Neutrophil (primary cell): ENCODE data around the gene CACNG6.

Source experiments
- H3K27ac ChIP-seq: fragments of 200-600 bp; sonication (generic); 2 replicates; pipeline ENCODE4 v1.5.1; 2016; ENCODE audit warnings: mild to moderate bottlenecking, moderate library complexity
- H3K27me3 ChIP-seq: fragments of 200-600 bp; sonication (generic); 2 replicates; pipeline ENCODE4 v1.6.0; 2016; ENCODE audit warnings: mild to moderate bottlenecking
- H3K36me3 ChIP-seq: fragments of 200-600 bp; sonication (generic); 2 replicates; pipeline ENCODE4 v1.5.1; 2017
- H3K4me1 ChIP-seq, 2 experiments: fragments of 200-600 bp in 1 of 2; sonication (generic) in 1 of 2; 1 replicate in 1 of 2; 2 replicates in 1 of 2; pipeline versions ENCODE4 v1.5.1 to v1.6.1; 2013 to 2016; ENCODE audit warnings: low read depth in 1 of 2, low read length in 1 of 2, mild to moderate bottlenecking in 1 of 2, moderate library complexity in 1 of 2; ENCODE audit not compliant: control insufficient read depth in 1 of 2, insufficient read depth in 1 of 2
- H3K4me3 ChIP-seq, 2 experiments: fragments of 200-600 bp in 1 of 2; sonication (generic) in 1 of 2; 1 replicate in 1 of 2; 2 replicates in 1 of 2; pipeline ENCODE4 v1.5.1; 2013 to 2016; ENCODE audit warnings: low read depth in 1 of 2, low read length in 1 of 2, mild to moderate bottlenecking in 1 of 2, moderate library complexity in 1 of 2
- H3K9me3 ChIP-seq: fragments of 200-600 bp; sonication (generic); 2 replicates; pipeline ENCODE4 v1.5.1; 2016
- TF ChIP-seq, protein P1 (sequence below): fragments of 200-600 bp; sonication (generic); IDR thresholded peaks from 2 replicates; pipeline ENCODE4 v1.5.1; 2016; ENCODE audit warnings: antibody characterized with exemption

The CACNG6 gene

DNA sequence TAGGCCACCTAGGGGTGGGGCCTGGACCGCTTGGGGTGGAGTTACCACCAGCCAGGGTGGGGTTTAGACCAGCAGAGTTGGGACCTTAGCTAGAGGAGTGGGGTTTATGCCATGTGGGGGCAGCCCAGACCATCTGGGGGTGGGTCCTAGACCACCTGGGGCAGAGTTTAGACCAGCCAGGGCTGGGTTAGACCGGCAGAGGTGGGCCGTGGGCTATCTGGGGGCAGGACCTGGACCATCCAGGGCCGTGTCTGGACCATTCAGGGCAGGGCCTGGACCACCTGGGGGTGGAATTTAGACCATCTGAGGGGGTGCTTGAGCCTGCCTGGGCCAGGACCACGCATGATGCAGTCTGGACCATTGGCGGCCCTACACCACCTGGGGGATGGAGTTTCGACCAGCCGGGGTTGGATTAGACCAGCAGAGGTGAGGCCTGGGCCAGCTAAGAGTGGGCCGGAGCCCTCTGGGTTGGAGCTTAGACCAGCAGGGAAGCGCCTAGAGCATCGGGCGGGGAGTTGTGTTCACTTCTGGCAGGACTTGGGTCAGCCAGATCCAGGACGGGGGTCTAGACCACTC lies 10.0 kb upstream of the CACNG6 start:
- no peaks in the 10 kb centered on the region for H3K36me3 ChIP-seq
- H3K4me3 ChIP-seq = no peak overlapping the region
- peaks cover 98% of the 10 kb centered on the region for H3K27me3 ChIP-seq
- no peaks in the 10 kb centered on the region for H3K9me3 ChIP-seq
- TF ChIP-seq, protein P1, sequence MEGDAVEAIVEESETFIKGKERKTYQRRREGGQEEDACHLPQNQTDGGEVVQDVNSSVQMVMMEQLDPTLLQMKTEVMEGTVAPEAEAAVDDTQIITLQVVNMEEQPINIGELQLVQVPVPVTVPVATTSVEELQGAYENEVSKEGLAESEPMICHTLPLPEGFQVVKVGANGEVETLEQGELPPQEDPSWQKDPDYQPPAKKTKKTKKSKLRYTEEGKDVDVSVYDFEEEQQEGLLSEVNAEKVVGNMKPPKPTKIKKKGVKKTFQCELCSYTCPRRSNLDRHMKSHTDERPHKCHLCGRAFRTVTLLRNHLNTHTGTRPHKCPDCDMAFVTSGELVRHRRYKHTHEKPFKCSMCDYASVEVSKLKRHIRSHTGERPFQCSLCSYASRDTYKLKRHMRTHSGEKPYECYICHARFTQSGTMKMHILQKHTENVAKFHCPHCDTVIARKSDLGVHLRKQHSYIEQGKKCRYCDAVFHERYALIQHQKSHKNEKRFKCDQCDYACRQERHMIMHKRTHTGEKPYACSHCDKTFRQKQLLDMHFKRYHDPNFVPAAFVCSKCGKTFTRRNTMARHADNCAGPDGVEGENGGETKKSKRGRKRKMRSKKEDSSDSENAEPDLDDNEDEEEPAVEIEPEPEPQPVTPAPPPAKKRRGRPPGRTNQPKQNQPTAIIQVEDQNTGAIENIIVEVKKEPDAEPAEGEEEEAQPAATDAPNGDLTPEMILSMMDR = no peak
- no peak overlapping the region for H3K27ac ChIP-seq
- H3K4me1 ChIP-seq = peaks cover 11 to 29% of the 10 kb centered on the region in 2 experiments

DNA sequence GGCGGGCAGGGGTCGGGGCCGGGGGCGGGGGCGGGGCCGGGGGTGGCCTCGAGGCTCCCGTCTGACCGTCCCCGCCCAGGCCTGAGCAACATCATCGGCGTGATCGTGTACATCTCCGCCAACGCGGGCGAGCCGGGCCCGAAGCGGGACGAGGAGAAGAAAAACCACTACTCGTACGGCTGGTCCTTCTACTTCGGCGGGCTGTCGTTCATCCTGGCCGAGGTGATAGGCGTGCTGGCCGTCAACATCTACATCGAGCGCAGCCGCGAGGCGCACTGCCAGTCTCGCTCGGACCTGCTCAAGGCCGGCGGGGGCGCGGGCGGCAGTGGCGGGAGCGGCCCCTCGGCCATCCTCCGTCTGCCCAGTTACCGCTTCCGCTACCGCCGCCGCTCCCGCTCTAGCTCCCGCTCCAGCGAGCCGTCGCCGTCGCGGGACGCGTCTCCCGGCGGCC lies 9.4 kb upstream of the CACNG6 start:
- H3K4me1 ChIP-seq = peaks cover 11 to 29% of the 10 kb centered on the region in 2 experiments
- H3K36me3 ChIP-seq = no peaks in the 10 kb centered on the region
- TF ChIP-seq, protein P1 = no peak
- peak overlapping the region in 1 of 2 experiments; percentile 51 for H3K4me3 ChIP-seq
- H3K27me3 ChIP-seq = peaks cover 98% of the 10 kb centered on the region
- H3K27ac ChIP-seq = no peak overlapping the region
- no peaks in the 10 kb centered on the region for H3K9me3 ChIP-seq

DNA sequence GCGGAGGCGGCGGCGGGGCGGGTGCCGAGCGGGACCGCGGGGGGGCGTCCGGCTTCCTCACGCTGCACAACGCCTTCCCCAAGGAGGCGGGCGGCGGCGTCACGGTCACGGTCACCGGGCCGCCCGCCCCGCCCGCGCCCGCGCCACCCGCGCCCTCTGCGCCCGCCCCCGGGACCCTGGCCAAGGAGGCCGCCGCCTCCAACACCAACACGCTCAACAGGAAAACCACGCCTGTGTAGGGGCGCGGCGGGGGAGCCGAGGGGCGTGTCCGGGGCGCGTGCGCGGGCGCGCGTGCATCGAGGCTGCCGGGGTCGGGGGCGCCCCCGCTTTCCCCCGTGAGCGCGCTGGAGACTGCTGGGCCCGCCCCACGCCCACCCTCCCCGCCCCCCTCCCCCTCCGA lies 8.8 kb upstream of the CACNG6 start:
- Histone ChIP-seq H3K36me3 (no peaks in the 10 kb centered on the region), H3K9me3 (no peaks in the 10 kb centered on the region), H3K4me3 (peak overlapping the region in 1 of 2 experiments; percentile 14), H3K27ac (no peak overlapping the region), H3K4me1 (peaks cover 11 to 28% of the 10 kb centered on the region in 2 experiments), H3K27me3 (peaks cover 98% of the 10 kb centered on the region)
- TF ChIP-seq, protein P1 = no peak

DNA sequence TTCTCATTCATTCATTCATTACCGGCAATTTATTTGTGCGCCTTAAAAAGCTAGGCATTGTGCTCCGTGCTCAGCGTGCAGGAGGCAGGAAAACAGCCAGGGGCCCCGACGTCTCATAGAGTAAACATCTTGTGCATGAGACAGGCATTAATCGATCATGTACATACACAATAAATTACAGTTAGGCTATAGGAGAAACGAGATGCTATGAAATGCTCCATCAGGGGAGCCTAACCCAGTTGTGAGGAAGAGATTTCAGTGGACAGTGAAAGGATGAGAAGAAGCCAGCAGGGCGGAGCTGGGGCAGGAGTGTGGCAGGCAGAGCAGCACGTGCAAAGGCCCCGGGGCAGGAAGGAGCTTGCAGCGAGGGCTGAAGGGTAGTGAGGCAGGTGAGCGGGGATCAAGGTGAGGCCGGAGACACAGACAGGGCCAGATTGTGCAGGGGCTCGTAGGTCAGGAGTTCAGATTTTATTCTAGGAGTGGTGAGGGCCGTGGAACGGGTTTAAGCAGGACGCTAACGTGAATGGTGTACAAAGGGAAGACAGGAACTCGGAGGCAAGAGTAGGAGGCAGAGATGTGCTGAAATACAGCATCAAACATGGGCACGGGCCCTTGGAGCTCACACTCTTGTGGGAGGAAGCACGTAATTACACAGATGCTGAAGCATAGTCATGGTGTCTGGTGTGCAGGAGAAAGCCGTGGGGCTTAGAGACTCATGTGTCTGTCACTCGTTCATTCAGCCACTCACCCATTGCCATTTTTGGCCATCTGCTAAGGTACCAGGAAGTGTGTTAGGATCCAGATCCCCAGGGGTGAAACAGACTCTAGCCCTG lies 7.8 kb upstream of the CACNG6 start:
- H3K4me1 ChIP-seq = peaks cover 11 to 18% of the 10 kb centered on the region in 2 experiments
- H3K27ac ChIP-seq = no peak overlapping the region
- no peaks in the 10 kb centered on the region for H3K9me3 ChIP-seq
- TF ChIP-seq, protein P1 = no peak
- H3K27me3 ChIP-seq = peaks cover 98% of the 10 kb centered on the region
- no peak overlapping the region for H3K4me3 ChIP-seq
- no peaks in the 10 kb centered on the region for H3K36me3 ChIP-seq

DNA sequence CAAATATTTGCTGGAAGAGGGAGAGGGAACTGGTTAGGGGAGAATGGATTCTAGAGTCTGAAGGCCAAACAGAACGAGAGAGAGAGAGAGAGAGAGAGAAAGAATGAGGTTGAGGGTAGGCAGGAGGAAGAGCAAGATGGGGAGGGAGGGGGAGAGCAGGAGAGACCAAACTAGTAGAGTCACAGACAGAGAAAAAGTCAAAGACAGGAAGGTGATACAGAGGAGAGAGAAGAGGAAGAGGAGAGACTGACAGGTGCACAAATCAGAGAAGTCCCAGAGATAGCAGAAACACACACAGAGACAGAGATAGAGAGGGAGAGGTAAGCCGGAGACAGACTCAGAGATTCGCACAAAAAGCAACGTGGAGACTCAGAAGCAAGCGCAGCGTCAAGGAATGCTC lies 5.6 kb upstream of the CACNG6 start:
- Histone ChIP-seq H3K4me3 (no peak overlapping the region), H3K27ac (no peak overlapping the region), H3K27me3 (peaks cover 95% of the 10 kb centered on the region), H3K9me3 (no peaks in the 10 kb centered on the region), H3K36me3 (no peaks in the 10 kb centered on the region), H3K4me1 (peaks cover 0 to 5% of the 10 kb centered on the region in 2 experiments)
- TF ChIP-seq, protein P1 = no peak
